Myocyte (in vitro differentiated cells): ENCODE measurements around the gene CDR2. TPM values are rescaled to one million over a fixed set of nuclear protein-coding genes. Genes with fewer than 3 reads are reported as not detected.
"Not testable (repeated sequence)": the region's sequence is repeated elsewhere in the genome, so short reads cannot be mapped to it uniquely, and the experiment has no call there.

Source experiments
- DNase-seq: peaks from one replicate; pipeline ENCODE4 v3.0.0-alpha.2; 2012; ENCODE audit warnings: low read depth
- total RNA-seq: library from RNA; depleted of rRNA; stranded (reverse); fragments of >200 nt; gene quantifications from 2 replicates; pipeline ENCODE4 v1.2.3, GENCODE V29; 2014

Gene CDR2
- total RNA-seq, 1 donor from 2014 or later = 23.0 TPM

DNA sequence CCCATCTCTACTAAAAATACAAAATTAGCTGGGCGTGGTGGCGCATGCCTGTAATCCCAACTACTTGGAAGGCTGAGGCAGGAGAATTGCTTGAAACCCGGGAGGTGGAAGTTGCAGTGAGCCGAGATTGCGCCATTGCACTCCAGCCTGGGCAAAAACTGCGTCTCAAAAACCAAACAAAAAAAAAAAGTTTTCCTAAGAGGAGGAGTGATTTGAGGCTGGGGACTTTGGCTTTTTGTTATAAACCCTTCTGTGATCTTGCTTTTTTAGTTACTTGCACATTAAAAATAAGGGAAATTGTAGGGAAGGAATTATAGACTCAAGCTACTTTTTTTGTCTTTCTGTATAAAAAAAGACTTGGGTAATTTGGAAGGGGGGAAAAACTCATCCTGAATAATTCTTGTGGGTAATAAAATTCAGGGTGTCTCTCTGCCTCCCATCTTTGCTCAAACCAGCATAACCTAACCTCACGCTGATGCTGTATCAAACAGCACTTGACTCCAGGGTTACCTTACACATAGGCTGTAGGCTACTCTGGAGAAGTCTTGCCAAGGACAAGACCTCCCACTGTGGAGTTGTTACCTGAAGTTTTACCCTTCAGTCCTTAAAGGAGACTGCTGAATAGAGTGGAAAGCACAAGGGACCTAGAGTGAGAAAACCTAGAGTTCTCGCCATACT lies 1.7 kb upstream of the CDR2 start:
- DNase-seq = no peak

DNA sequence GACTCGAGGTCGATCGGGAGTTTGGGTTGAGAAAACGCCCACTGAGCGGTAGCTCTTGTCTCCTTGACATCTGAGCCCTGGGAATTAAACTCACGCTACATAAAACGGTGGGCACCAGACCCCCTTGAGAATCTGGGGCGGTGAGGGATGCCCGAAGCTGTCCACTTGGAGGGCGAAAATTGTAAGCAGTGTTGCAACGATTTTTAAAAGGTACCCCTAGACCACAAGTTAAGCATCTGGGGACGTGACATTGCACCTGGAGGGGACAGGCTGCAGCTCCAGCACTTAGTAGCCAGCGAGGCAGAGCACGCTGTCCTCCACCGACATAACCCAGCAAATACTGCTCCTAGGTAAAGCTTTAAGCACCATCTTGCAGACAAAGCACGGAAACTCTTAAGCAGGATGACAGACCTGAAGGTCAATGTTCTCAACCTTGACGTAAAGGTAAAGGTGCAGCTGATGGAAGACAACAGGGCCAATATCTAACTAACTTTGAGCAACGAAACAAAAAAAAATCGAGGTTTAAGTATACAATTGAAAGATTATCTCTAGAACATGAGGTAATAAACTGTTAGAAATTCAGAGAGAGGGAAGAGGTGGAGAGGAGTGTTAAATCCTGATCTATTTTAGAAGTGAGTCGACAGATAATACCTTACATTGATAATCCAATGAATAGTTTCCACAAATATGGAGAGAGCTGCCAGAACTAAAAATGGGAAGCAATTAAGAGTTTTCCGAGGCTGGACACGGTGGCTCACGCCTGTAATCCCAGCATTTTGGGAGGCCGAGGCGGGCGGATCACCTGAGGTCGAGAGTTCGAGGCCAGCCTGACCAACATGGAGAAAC lies 921 bp upstream of the CDR2 start:
- DNase-seq = no peak

DNA sequence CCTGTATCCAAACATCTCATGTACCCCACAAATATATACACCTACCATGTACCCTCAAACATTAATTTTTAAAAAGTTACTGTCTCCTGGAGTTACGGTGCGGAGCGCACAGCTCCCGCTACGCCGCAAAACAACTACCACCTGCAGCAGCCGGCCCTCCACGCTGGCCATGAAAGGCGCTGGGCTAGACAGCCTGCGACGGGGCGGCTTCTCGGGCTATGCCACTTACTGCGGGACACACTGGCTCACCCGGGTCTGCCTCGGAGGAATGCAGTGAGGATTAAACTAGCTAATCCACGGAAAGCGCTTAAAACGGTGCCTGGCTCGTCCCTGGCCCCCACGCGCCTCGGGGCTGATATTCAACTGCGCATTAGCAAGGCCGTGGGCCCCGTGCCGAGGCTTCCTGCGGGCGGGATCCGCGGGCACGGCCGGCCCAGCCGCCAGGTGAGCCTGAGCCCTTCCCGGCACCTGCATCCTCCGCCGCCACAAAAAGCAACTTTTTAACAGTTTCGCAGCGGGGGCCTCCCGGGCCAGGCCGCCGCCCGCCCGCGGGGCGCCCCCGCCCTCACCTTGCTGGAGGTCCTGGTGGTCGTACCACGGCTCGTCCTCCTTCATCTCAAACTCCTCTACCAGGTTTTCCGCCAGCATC lies 633 bp downstream of the CDR2 start:
- peak; percentile 29 for DNase-seq

DNA sequence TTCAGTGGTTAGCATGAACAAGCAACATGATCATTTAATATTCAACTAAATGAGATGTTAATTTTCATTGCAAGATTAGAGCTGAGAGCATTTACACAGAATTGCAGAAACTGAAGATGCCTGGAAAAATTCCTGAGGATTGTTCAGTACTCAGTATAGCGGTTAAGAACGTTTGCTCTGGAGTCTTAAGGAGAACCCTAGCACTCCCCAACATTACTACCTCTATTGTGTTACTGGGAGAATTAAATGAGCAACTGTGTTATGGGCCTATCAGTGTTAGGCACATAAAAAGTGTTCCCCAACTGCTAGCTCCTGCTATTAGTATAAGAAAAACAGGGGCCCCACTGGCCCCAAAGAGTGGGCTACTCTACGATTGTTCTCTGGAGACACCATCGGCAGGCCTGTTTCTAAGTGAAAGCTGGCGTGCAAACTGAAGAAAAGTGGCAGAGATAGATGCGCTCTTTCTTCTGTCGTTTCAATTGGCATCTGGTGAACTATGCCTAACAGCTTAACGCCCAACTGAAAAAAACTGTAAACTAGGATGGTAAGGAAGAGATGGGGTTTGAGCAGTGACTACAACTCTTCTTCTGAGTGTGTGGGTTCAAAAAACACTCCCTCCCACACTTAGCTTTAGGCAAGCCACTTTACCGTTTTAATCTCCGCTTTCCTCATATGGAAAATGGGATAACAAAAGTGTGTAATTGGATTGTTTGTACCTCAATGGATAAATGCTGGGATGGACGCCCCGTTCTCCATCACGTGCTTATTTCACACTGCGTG lies 1.3 kb downstream of the CDR2 start:
- peak; percentile 10 for DNase-seq

DNA sequence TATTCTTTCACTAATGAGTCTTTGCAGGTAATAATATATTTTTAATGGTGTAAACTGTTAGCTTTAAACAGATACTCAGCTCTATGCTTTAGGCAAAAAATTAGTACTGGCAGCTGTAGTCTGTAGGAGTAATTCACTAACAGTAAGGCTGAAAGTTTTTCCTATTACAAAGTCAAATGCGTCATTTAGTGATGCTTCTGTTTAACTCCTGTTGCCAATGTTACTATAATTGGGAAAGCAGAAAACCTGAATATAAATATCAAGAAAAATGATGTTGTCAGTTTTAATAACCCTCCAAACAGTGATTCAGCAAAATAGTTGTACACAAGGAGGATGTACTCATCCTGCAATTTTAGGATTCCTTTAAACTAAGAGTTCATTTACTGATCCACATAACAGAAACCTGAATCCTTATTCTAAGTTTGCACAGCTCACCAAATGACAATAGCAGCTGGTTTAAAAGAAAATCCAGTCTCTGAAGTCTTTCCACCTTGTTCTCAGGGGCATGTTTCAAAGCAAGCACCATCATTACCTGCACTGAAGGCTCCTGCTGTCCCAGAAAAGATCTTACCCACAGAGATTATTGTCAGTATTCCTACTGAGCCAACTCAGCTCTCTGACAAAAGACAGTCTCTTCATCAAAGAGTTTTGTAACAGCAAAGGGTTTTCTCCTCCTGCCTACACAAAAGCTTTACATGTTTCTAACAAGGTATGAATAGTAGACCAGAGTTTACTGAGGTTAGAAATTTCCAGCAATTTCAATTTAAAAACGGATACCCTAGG lies 4.2 kb downstream of the CDR2 start:
- peak; percentile 43 for DNase-seq

DNA sequence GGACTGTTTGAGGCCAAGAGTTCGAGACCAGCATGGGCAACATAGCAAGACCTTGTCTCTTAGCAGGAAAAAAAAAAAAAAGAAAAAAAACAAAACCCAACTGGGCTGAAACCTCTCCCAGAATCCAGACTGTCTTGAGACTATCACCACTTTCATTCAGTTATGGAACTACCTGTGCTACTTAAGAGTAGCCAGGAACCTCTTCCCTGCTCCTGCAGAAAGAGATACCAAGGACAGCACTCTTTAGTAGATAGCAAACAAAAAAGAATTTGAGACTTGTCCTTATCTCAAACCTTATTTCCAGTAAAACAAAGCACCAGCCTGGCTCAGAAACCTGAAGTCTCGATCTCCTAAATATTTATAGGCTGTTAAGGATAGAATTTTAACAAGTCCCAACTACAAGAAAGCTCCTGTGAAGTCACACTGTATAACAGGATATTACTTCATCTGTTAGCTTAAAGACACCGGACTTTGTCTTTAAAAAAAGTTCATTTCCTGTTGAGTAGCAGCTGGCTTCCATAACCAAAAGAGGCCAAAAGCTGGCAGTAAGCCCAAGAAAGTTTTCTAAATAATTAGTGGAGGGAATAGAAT lies 5.1 kb downstream of the CDR2 start:
- DNase-seq = peak; percentile 61

DNA sequence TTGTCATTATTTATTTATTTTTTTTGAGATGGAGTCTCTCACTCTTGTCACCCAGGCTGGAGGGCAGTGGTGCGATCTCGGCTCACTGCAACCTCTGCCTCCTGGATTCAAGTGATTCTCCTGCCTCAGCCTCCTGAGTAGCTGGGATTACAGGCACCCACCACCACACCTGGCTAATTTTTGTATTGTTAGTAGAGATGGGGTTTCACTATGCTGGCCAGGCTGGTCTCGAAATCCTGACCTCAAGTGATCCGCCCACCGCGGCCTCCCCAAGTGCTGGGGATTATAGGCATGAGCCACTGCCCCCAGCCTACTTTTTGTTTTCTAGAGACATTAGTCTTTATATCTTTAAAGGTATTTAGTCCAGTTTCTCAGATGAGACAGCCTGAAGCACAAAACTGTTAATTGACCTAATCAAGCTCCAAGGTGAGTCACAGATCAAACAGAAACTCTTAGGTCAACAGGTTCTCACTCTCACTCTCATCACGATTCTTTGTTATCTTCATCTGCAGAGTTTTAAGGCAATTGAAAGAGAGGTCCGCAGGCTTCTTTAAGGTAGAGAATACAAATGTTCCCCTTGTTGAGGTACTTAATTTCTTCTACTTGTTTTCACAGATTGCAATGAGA lies 6.1 kb downstream of the CDR2 start:
- DNase-seq = not testable (repeated sequence)

DNA sequence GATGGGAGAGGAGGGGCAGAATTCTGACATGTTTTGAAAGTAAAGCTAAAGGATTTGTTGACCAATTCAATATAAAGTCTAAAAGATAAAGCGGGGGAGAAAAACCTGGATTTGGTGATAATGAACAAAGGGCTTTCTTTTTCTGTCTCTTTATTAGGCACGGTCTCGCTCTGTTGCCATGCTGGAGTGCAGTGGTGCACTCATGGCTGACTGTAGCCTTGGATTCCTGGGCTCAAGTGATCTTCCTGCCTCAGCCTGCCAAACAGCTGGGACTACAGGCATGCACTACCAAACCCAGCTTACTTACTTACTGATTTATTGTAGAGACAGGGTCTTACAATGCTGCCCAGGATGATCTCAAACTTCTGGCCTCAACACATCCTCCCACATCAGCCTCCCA lies 7.5 kb downstream of the CDR2 start:
- DNase-seq = peak; percentile 22

DNA sequence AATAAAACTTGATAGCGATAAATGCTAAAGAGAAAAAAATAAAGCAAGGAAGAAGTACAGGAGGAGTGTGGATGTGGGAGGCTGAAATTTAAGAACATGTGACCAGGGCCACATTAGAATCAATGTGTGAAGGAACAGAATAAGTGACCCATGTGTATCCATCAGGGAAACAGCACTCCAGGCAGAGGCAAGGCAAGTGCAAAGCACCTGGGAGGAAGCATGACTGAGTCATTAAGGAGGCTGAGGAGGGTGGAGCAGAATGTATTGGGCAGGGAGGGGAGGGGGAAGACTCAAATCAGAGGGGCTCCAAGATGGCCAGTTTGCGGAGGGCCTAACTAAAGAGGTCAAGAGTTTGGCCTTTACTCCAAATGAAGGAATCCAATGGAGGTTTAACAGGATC lies 8.0 kb downstream of the CDR2 start:
- DNase-seq = no peak

DNA sequence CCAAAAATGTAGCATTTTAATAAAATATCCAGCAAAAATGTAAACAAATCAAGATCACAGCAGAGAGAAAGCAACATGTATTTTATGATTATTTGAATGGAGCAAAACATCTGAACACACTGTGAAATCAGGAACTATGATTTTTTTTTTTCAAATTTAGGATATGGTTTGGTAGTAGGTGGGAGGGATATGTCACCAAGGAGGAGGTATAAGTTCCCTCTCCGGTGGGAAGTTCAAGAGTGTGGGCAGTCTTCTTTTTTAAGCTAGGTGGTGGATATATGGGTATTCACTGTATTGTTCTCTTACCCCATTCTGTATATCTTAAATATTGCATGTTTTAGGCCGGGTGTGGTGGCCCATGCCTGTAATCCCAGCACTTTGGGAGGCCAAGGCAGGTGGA lies 10.2 kb downstream of the CDR2 start:
- no peak for DNase-seq

DNA sequence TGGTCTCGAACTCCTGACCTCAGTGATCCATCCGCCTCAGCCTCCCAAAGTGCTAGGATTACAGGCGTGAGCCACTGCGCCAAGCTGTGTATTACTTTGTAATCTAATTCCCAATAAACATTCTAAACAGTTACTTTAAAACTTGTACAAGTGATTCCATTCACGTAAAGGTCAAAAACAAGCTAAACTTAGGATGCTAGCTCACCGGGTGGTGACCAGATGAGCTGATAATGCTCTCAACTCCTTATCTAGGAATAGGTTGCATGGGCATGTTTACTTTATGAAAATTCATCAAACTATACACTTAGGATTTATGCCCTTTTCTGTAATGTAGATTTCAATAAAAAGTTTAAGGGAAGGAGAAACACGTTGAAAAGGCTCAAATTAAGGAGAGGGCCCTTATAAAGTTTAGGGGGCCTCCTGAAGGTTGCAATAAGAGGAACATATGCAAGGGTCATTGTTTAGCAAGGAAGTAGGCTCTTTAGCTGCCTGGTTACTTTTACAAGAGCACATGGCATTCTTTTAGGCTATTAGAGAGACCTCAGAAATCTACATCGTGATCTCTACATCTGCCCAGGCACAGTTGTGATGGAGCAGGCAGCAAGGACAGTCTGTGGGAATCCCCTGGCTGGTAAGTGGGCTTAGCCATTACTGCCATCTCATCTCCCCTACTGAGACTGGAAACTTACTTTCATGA lies 13.3 kb downstream of the CDR2 start:
- DNase-seq = no peak

DNA sequence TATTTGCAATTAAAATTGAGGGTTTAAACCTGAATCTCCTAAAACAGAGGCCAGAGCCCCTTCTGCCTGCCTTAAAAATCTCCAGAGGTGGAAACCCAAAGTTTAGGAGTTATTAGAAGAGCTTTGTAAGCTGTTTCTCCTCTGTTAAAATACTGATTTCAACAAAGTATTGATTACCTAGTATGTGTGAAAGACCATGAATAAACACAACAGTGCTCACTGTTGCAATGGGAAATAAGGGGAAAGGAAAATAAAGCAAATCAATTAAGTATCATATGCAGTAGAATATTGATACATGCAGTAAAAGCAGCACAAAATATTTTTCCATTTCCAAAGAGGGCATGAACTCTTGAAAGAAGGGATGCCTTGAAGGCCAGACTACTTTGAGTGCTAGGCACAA lies 14.7 kb downstream of the CDR2 start:
- no peak for DNase-seq

DNA sequence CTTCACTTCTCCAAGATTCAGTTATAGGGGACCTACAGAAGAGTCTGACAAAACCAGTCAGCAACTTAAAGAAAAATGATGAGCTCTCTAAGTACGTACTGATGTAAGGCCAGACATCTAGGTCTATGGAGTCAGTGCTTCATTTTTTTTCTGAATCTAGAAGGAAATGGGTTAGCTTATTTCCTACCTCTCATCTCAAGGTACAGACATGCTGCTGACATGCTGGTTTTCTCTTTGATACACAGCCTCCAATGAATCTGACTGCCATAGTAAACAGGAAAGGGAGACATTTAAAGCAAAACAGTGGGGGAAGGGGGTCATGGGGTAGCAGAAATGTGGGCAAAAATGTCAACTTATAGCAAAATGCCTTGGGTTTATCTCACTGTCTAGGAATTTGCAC lies 16.4 kb downstream of the CDR2 start:
- no peak for DNase-seq

DNA sequence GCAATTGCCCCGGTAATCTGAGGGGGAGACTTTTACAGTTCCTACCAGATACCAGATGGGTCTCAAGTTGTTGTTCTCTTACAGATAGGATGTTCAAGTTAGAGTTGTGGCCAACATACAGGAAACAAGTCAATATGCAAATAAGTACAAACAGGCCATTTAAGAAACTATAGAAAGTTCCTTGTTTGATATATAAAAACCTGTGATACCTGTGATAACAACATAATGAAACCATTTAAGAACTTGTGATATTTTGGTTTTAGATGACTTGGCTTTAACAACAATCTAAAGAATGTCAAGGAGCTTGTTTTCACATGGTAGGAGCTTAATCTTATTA lies 16.8 kb downstream of the CDR2 start:
- no peak for DNase-seq

DNA sequence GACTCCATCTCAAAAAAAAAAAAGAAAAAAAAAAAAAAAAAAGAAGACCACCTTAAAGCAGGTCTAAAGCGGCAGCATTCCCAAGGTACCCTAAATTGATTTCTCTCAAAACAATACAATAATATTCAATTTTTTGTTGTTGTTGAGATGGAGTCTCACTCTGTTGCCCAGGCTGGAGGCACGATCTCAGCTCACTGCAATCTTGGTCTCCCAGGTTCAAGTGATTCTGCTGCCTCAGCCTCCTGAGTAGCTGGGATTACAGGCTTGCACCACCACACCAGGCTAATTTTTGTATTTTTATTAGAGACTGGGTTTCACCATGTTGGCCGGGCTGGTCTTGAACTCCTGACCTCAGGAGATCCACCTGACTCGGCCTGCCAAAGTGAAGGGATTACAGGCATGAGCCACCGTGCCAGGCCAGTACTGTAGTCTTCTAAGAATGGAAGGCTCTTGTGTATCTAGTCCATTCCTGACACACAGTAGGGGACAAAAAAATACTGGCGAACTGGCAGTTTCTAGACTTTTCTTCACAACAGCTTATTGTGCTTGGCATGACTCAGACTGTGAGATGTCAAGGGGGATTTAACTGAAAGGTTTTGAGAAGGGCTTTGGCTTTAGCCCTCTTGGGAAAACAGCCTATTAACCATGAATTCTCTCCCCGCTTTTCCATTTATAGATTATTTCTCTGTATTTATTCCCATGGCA lies 17.3 kb downstream of the CDR2 start:
- no peak for DNase-seq

DNA sequence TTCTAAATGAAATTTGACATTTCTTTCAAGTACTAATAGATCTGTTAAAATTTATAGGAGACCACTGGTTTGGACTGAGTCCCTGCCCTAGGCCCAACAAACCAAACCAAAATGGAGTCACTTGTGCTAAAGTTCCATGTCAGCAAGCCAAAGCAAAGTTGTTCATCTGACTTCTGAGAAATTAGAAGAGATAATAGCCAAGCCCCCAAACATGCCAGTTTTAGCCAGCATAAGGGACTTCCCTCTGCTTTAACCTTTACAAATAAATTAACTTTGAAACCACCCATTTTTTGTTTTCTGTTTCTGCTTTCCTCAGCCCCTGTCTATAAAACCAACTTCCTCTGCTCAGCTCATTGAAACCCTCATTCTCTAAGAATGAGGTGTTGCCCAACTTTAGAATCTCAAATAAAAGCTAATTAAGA lies 18.9 kb downstream of the CDR2 start:
- no peak for DNase-seq

DNA sequence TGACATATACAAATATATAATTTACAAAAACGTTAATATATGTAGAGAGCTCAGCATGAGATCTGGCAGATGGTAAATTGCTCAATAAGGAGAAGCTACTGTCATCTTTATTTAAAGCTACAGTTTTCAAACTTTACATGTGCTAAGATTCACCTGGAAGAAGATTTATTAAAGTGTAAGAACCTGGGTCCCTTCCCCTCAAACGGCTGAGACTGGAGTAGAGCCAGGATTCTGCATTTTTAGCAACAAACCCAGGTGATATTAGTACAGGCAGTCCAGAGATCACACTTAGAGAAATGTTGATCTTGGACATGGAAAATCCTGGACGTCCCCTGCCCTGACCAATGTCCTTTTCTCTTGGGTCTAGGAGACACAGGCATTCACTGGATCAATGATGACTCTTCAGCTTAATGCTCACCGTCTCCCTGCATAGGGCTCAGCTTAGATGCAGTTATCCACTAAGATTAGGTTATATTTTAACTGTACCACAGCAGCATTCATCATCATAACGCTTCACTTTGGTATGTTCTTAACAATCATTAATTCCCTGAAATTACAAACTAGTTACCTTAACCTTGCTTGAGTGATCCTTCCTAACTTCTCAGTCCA lies 20.4 kb downstream of the CDR2 start:
- no peak for DNase-seq

DNA sequence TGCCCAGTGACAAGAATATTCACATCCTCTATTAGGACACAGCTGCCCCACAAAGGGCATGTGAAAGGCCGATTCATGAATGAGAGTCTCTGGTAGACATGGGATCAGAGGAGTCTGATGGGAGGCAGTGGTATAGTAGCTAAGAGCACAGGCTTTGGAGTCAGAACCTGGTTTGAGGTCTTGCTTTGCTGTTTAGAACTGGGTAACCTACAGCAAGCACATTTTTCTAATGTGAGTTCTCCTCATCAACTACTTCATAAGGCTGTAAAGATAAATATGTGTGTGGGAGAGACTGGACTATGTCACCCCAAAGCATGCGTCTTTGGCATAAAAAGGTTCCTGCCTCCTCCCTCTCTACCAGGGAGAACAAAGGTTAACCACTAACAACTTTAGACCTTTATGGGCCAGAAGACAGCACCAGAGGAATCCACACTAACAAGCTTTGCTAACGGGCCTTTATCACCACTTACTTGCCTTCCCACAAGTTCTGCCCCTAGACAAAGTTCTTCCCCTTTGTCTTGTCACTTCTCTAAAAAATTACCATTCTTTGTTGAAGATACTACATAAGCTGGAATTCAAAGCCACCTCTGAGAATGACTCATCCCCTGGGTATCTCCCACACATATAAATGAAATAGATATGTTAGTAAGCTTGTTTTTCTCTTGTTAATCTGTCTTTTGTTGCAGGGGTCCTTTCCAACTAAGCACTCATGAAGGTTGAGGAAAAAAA lies 21.1 kb downstream of the CDR2 start:
- DNase-seq = peak; percentile 45
